Activated CD4-positive, alpha-beta T cell treated with anti-CD3 and anti-CD28 coated beads, Interleukin-2, Interleukin-6, amounts not matched to agents 100 ng/mL and 50 ng/mL, durations not matched to agents 16 hours and 8 hours (primary cell): ENCODE data around the gene LHPP.

Experiments
- DNase-seq: peaks from one replicate; pipeline ENCODE4 v3.0.0-alpha.2; 2020

Gene LHPP

GRCh38 chr10:124522933-124523871 lies 61.6 kb downstream of the LHPP start:
- DNase-seq: no peak

GRCh38 chr10:124523901-124524300 lies 62.3 kb downstream of the LHPP start:
- no peak for DNase-seq

GRCh38 chr10:124524991-124525653 lies 63.5 kb downstream of the LHPP start:
- DNase-seq: no peak

GRCh38 chr10:124525751-124526600 lies 64.4 kb downstream of the LHPP start:
- no peak for DNase-seq

- no peak for DNase-seq
These were observed 65.1 kb downstream of the LHPP start for GRCh38 chr10:124526621-124527267.

GRCh38 chr10:124527874-124528395 lies 66.3 kb downstream of the LHPP start:
- no peak for DNase-seq

- DNase-seq: no peak
These were observed 68.1 kb downstream of the LHPP start for GRCh38 chr10:124529661-124530214.

GRCh38 chr10:124530215-124530665 lies 68.6 kb downstream of the LHPP start:
- peak; percentile 91 for DNase-seq

- no peak for DNase-seq
These were observed 69.2 kb downstream of the LHPP start for GRCh38 chr10:124530816-124531215.

- peak; percentile 13 for DNase-seq
These were observed 70.6 kb downstream of the LHPP start for GRCh38 chr10:124532106-124532641.

- no peak for DNase-seq
These were observed 71.2 kb downstream of the LHPP start for GRCh38 chr10:124532788-124533187.

GRCh38 chr10:124533266-124533665 lies 71.6 kb downstream of the LHPP start:
- no peak for DNase-seq

- no peak for DNase-seq
These were observed 72.7 kb downstream of the LHPP start for GRCh38 chr10:124534231-124534798.

- DNase-seq: no peak
These were observed 73.4 kb downstream of the LHPP start for GRCh38 chr10:124534826-124535601.

GRCh38 chr10:124535731-124536495 lies 74.3 kb downstream of the LHPP start:
- no peak for DNase-seq

GRCh38 chr10:124536496-124537050 lies 75.0 kb downstream of the LHPP start:
- DNase-seq: no peak

GRCh38 chr10:124537166-124537725 lies 75.6 kb downstream of the LHPP start:
- DNase-seq: no peak

GRCh38 chr10:124537891-124538290 lies 76.3 kb downstream of the LHPP start:
- DNase-seq: no peak

GRCh38 chr10:124538706-124539105 lies 77.1 kb downstream of the LHPP start:
- no peak for DNase-seq
